Measurements from ENCODE around the gene SUGCT. TPM values are rescaled to one million over a fixed set of nuclear protein-coding genes. Genes with fewer than 3 reads are reported as not detected.

The SUGCT gene
- total RNA-seq, 3 donors from 2014 or later: 2.3 to 4.5 (median 4.0) TPM

DNA sequence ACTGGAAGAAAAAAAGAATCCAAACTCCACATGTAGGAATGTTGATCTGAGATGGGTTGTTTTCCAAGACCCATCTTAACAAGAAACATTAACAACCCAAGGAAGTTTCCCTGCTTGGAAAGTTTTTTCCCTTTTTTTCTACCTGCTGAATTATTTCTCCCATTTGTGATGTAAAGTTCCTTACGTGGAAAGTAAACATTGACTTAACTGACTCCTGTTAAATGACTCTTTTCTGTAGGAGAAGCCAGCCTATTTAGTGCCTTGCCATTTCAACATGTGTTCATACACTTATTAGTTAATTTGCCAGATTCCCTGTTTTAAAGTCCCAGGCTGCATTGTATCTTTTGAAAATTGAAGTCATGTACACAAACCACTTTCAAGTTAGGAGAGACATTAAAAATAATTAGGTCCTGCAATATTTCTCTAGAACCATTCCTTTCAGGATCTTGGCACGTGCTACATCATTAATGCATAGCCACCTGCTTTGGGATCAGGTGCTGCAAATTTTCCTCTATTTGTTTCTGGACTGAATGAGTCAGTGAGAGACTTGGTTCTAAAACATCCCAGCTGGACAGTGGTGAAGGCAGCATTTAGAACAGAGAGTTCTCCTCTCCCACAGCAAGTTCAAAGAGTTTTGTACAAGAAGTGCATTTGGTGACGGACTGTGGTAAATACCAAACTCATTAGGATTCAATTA is 698.5 kb downstream of the SUGCT start:
- Histone ChIP-seq H3K4me3 (no peak overlapping the region), H3K4me1 (no peaks in the 10 kb centered on the region), H3K27me3 (no peaks in the 10 kb centered on the region), H3K27ac (no peak overlapping the region), H3K9me3 (no peaks in the 10 kb centered on the region), H3K36me3 (no peaks in the 10 kb centered on the region)
- DNase-seq (ENCODE audit: low spot score in 2 of 2): no peak
- TF ChIP-seq, protein P1, sequence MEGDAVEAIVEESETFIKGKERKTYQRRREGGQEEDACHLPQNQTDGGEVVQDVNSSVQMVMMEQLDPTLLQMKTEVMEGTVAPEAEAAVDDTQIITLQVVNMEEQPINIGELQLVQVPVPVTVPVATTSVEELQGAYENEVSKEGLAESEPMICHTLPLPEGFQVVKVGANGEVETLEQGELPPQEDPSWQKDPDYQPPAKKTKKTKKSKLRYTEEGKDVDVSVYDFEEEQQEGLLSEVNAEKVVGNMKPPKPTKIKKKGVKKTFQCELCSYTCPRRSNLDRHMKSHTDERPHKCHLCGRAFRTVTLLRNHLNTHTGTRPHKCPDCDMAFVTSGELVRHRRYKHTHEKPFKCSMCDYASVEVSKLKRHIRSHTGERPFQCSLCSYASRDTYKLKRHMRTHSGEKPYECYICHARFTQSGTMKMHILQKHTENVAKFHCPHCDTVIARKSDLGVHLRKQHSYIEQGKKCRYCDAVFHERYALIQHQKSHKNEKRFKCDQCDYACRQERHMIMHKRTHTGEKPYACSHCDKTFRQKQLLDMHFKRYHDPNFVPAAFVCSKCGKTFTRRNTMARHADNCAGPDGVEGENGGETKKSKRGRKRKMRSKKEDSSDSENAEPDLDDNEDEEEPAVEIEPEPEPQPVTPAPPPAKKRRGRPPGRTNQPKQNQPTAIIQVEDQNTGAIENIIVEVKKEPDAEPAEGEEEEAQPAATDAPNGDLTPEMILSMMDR (IDR thresholded peaks at IDR 0.05): no peak
- TF ChIP-seq POLR2A (IDR thresholded peaks at IDR 0.05) (no peak), POLR2AphosphoS5 (IDR thresholded peaks at IDR 0.05) (no peak)
- intact Hi-C loops (cut with DNase I; ENCODE audit: low total_unique reads): no loop called here

DNA sequence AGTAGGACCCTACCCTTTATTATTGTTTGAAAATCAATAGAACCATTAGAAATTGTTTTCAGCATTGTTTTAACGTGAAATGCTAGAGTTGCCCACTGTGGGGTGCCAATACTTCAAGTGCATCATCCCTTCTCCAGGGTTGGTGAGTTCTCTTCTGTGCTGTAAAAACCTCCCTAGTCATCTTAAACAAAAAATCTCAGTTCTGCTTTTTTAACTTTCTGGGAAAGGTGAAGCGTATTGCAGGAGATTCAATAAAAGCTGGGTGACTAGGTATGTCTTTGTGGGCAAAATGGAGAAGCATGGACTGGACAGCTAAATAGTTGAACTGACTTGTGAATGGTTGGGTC is 699.1 kb downstream of the SUGCT start:
- no peak for DNase-seq (ENCODE audit: low spot score in 2 of 2)
- intact Hi-C loops (cut with DNase I; ENCODE audit: low total_unique reads): no loop called here
- no peaks in the 10 kb centered on the region for H3K9me3 ChIP-seq
- no peak overlapping the region for H3K27ac ChIP-seq
- no peak overlapping the region for H3K4me3 ChIP-seq
- no peaks in the 10 kb centered on the region for H3K36me3 ChIP-seq
- TF ChIP-seq POLR2AphosphoS5 (IDR thresholded peaks at IDR 0.05) (no peak), POLR2A (IDR thresholded peaks at IDR 0.05) (no peak)
- TF ChIP-seq, protein P1 (IDR thresholded peaks at IDR 0.05): no peak
- no peaks in the 10 kb centered on the region for H3K4me1 ChIP-seq
- no peaks in the 10 kb centered on the region for H3K27me3 ChIP-seq

DNA sequence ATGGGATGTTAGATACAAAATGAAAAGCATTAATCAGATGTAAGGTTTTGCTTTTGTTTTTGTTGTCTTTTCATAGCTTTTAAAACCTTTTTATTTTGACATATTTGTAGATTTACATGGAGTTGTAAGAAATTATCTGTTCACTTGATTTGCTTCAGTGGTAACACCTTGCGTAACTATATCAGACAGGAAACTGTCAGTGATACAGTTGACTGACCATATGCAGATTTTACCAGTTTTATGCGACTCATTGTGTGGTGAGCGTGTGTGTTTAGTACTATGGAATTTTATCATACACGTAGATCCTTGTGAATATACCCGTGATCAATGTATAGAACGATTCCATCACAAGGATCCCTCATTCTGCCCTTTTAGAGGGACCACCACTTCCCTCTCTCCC is 701.4 kb downstream of the SUGCT start:
- Histone ChIP-seq H3K4me3 (no peak overlapping the region), H3K27me3 (no peaks in the 10 kb centered on the region), H3K9me3 (no peaks in the 10 kb centered on the region), H3K36me3 (no peaks in the 10 kb centered on the region), H3K27ac (no peak overlapping the region), H3K4me1 (no peaks in the 10 kb centered on the region)
- intact Hi-C loops (cut with DNase I; ENCODE audit: low total_unique reads): no loop called here
- TF ChIP-seq, protein P1 (IDR thresholded peaks at IDR 0.05): no peak
- TF ChIP-seq POLR2AphosphoS5 (IDR thresholded peaks at IDR 0.05) (no peak), POLR2A (IDR thresholded peaks at IDR 0.05) (no peak)
- no peak for DNase-seq (ENCODE audit: low spot score in 2 of 2)

DNA sequence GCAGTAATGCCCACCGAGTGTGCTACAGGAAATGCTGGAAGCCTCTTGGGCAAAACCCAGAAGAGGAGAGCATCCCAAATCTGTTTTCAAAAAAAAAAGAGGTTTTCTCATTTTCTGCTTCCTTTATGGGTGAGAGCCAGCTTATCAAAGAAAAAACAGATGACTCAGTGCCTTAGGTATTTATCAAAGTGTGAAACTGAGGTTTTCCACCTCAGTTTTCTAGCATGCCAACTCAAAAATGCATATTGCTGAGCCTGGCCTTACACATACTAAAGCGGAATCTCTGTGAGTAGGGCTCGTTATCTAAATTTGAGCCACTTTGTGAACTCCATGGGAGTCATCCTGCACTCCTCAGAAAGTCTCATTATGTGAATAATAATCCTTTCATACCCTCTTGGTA is 705.1 kb downstream of the SUGCT start:
- H3K27me3 ChIP-seq: no peaks in the 10 kb centered on the region
- no peak overlapping the region for H3K4me3 ChIP-seq
- no peaks in the 10 kb centered on the region for H3K4me1 ChIP-seq
- H3K9me3 ChIP-seq: peaks cover 0 to 6% of the 10 kb centered on the region in 2 donors
- no peak for DNase-seq (ENCODE audit: low spot score in 2 of 2)
- intact Hi-C loops (cut with DNase I; ENCODE audit: low total_unique reads): no loop called here
- no peak overlapping the region for H3K27ac ChIP-seq
- TF ChIP-seq, protein P1 (IDR thresholded peaks at IDR 0.05): no peak
- TF ChIP-seq POLR2A (IDR thresholded peaks at IDR 0.05) (no peak), POLR2AphosphoS5 (IDR thresholded peaks at IDR 0.05) (no peak)
- no peaks in the 10 kb centered on the region for H3K36me3 ChIP-seq

DNA sequence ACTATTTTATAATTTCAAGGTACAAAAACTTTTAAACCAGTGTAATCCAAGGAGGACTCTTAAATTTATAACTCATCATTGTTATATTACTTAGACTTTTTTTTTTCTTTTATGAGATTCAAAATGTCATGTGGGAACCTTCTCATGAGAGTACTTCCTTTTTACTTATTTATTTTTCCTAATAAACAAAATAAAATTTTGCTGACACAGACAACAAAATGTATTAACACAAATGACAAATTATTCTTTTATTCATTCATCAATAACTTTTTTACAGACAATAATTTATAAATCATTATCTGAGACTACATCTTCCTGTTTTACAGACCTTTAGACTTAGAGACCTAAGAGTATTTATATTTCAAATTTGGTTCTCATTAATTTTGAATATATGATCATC is 706.2 kb downstream of the SUGCT start:
- no peak overlapping the region for H3K4me3 ChIP-seq
- no peak for TF ChIP-seq POLR2A (IDR thresholded peaks at IDR 0.05)
- TF ChIP-seq, protein P1 (IDR thresholded peaks at IDR 0.05): no peak
- no peak for TF ChIP-seq POLR2AphosphoS5 (IDR thresholded peaks at IDR 0.05)
- DNase-seq (ENCODE audit: low spot score in 2 of 2): no peak
- no peaks in the 10 kb centered on the region for H3K27me3 ChIP-seq
- H3K27ac ChIP-seq: no peak overlapping the region
- H3K9me3 ChIP-seq: peaks cover 0 to 6% of the 10 kb centered on the region in 2 donors
- intact Hi-C loops (cut with DNase I; ENCODE audit: low total_unique reads): no loop called here
- H3K4me1 ChIP-seq: no peaks in the 10 kb centered on the region
- no peaks in the 10 kb centered on the region for H3K36me3 ChIP-seq
